ENCODE measurements around the gene ADGRB2. TPM values are rescaled to one million over a fixed set of nuclear protein-coding genes. Genes with fewer than 3 reads are reported as not detected.

The ADGRB2 gene
- total and polyA plus RNA-seq, 2 of the 4 experiments (the other 2 are of a cell fraction) = 2.2 to 11.9 TPM

- intact Hi-C loops (cut with micrococcal nuclease) (no loop called here), dilution Hi-C loops (cut with HindIII; ENCODE audit: low sequenced_read_pairs, unreplicated experiment) (no loop called here), in situ Hi-C loops (cut with MboI; ENCODE audit: low sequenced_read_pairs) (no loop called here)
- no peak overlapping the region for H3K27ac ChIP-seq (ENCODE audit: insufficient read depth, low read length)
- H3K9ac ChIP-seq (ENCODE audit: low read depth, low read length) = no peak overlapping the region
- no peak for TF ChIP-seq MAZ (IDR thresholded peaks at IDR 0.05; ENCODE audit: borderline replicate concordance, low read depth, low read length)
- TF ChIP-seq, protein P1, sequence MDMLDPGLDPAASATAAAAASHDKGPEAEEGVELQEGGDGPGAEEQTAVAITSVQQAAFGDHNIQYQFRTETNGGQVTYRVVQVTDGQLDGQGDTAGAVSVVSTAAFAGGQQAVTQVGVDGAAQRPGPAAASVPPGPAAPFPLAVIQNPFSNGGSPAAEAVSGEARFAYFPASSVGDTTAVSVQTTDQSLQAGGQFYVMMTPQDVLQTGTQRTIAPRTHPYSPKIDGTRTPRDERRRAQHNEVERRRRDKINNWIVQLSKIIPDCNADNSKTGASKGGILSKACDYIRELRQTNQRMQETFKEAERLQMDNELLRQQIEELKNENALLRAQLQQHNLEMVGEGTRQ (IDR thresholded peaks at IDR 0.05; ENCODE audit: low read depth, low read length) = no peak
- no peak for TF ChIP-seq NFE2L2 (IDR thresholded peaks at IDR 0.05; ENCODE audit: low read depth, low read length)
- no peak overlapping the region for H2BK15ac ChIP-seq (ENCODE audit: low read depth, low read length)
- H3K36me3 ChIP-seq (ENCODE audit: control insufficient read depth, insufficient read depth, low read length) = no peaks in the 10 kb centered on the region
- ATAC-seq (ENCODE audit: low read depth) = no peak
- H4K5ac ChIP-seq (ENCODE audit: low read depth, low read length) = no peak overlapping the region
- BruUV-seq (replicated peaks) = no TSS peak
- 46% methylated on average over 8 of the region's 12 CpGs; no CpG with 5 or more reads in 1 of the 2 experiments for WGBS, 2 experiments (ENCODE audit: extremely low coverage in 2 of 2, insufficient read length in 1 of 2)
- POLR2A ChIA-PET (ENCODE audit: unreplicated experiment) = no interaction called here
- no peak overlapping the region for H3K4me3 ChIP-seq (ENCODE audit: insufficient read depth, low read depth, low read length)
- no peak for DNase-seq
- H3K4me1 ChIP-seq (ENCODE audit: control insufficient read depth, insufficient read depth, low read length) = peaks cover 3% of the 10 kb centered on the region; the same call in 1 of the 2 replicates
- H2AK9ac ChIP-seq (replicated peaks; ENCODE audit: low read depth, low read length, poor library complexity) = no peak overlapping the region
- CTCF ChIA-PET = no interaction called here
- H3K4ac ChIP-seq (ENCODE audit: low read depth, low read length) = no peak overlapping the region
- no peak overlapping the region for H2AK5ac ChIP-seq (ENCODE audit: low read depth, low read length)
- no peak overlapping the region for H3K56ac ChIP-seq (ENCODE audit: extremely low read depth, insufficient read depth, low read length)
- H4K91ac ChIP-seq (ENCODE audit: insufficient read depth, low read depth, low read length) = no peak overlapping the region
- peaks cover 68% of the 10 kb centered on the region for H3K27me3 ChIP-seq (ENCODE audit: control insufficient read depth, insufficient read depth, low read length)
- no peak overlapping the region for H3K14ac ChIP-seq (replicated peaks; ENCODE audit: low read depth, low read length)
- no peaks in the 10 kb centered on the region for H3K9me3 ChIP-seq (ENCODE audit: control insufficient read depth, insufficient read depth, low read length)
- no peaks in the 10 kb centered on the region; the same call in 1 of the 2 replicates for H3K9me1 ChIP-seq (ENCODE audit: insufficient read depth, low read length)
- H4K20me1 ChIP-seq (ENCODE audit: insufficient read depth, low read length) = peaks cover 7% of the 10 kb centered on the region
- H2AFZ ChIP-seq (replicated peaks; ENCODE audit: low read length, poor library complexity) = no peak overlapping the region
- H3K23ac ChIP-seq (ENCODE audit: low read depth, low read length) = no peak overlapping the region; the same call in 1 of the 2 replicates
- no peak overlapping the region for H2BK20ac ChIP-seq (ENCODE audit: low read depth, low read length)
- no peak overlapping the region for H2BK120ac ChIP-seq (ENCODE audit: low read depth, low read length)
- H3K4me2 ChIP-seq (ENCODE audit: low read depth, low read length) = no peak overlapping the region
- H3K79me1 ChIP-seq (ENCODE audit: low read depth in 1 of 2, low read length in 2 of 2) = no peaks in the 10 kb centered on the region
- H4K8ac ChIP-seq (ENCODE audit: low read depth in 2 of 2, low read length in 2 of 2) = no peak overlapping the region
- H3K18ac ChIP-seq (ENCODE audit: low read depth, low read length) = no peak overlapping the region
- no peak overlapping the region for H2BK5ac ChIP-seq (ENCODE audit: low read depth, low read length, poor library complexity, severe bottlenecking)
Measured at GRCh38 chr1:31769720-31770390, 5.7 kb upstream of the ADGRB2 start.

All from IMR-90 (cell line).